GM18868 (cell line): ENCODE measurements around the gene ANKRD34C.

Source experiments
- ATAC-seq: cut with Tn5 transposase; IDR thresholded peaks from one replicate; pipeline ENCODE4 v1.9.1; 2021; ENCODE audit warnings: mild to moderate bottlenecking, moderate library complexity; ENCODE audit not compliant: unreplicated experiment

ANKRD34C gene

GRCh38 chr15:79282371-79283251, at the start of gene ANKRD34C:
Gene ANKRD34C, plus strand, starts transcription at chr15:79282722. Its CDS starts 10,563 bp downstream, at chr15:79293285.
- no peak for ATAC-seq

- no peak for ATAC-seq
Measured at GRCh38 chr15:79233236-79233635, 49.3 kb upstream of the ANKRD34C start.

GRCh38 chr15:79240036-79240435, 42.5 kb upstream of the ANKRD34C start:
- ATAC-seq = no peak

- ATAC-seq = no peak
Measured at GRCh38 chr15:79243723-79244122, 38.8 kb upstream of the ANKRD34C start.

- ATAC-seq = no peak
Measured at GRCh38 chr15:79244876-79245275, 37.6 kb upstream of the ANKRD34C start.

- ATAC-seq = no peak
Measured at GRCh38 chr15:79248183-79248582, 34.3 kb upstream of the ANKRD34C start.

GRCh38 chr15:79257454-79257853, 25.1 kb upstream of the ANKRD34C start:
- ATAC-seq = no peak

GRCh38 chr15:79261836-79262235, 20.7 kb upstream of the ANKRD34C start:
- ATAC-seq = no peak

- no peak for ATAC-seq
Measured at GRCh38 chr15:79265167-79265566, 17.4 kb upstream of the ANKRD34C start.

- ATAC-seq = no peak
Measured at GRCh38 chr15:79265987-79266579, 16.4 kb upstream of the ANKRD34C start.

- no peak for ATAC-seq
Measured at GRCh38 chr15:79283252-79284048, 928 bp downstream of the ANKRD34C start.

GRCh38 chr15:79290642-79291275, 8.2 kb downstream of the ANKRD34C start:
- no peak for ATAC-seq

- no peak for ATAC-seq
Measured at GRCh38 chr15:79292011-79292410, 9.5 kb downstream of the ANKRD34C start.

GRCh38 chr15:79294075-79294474, 11.6 kb downstream of the ANKRD34C start:
- ATAC-seq = no peak

GRCh38 chr15:79296583-79296982, 14.1 kb downstream of the ANKRD34C start:
- ATAC-seq = no peak

- ATAC-seq = no peak
Measured at GRCh38 chr15:79299126-79299840, 16.8 kb downstream of the ANKRD34C start.

- no peak for ATAC-seq
Measured at GRCh38 chr15:79299841-79300235, 17.3 kb downstream of the ANKRD34C start.

GRCh38 chr15:79307251-79307650, 24.7 kb downstream of the ANKRD34C start:
- ATAC-seq = no peak

- no peak for ATAC-seq
Measured at GRCh38 chr15:79308874-79309273, 26.4 kb downstream of the ANKRD34C start.

GRCh38 chr15:79310612-79310984, 28.1 kb downstream of the ANKRD34C start:
- peak; percentile 34 for ATAC-seq
